ENCODE measurements around the gene BAZ1B. TPM values are rescaled to one million over a fixed set of nuclear protein-coding genes. Genes with fewer than 3 reads are reported as not detected.
"Not testable (repeated sequence)": the region's sequence is repeated elsewhere in the genome, so short reads cannot be mapped to it uniquely, and the experiment has no call there.

BAZ1B gene
- total RNA-seq, 2 experiments from 2014 or later, result 90.5 to 93.0 TPM

DNA sequence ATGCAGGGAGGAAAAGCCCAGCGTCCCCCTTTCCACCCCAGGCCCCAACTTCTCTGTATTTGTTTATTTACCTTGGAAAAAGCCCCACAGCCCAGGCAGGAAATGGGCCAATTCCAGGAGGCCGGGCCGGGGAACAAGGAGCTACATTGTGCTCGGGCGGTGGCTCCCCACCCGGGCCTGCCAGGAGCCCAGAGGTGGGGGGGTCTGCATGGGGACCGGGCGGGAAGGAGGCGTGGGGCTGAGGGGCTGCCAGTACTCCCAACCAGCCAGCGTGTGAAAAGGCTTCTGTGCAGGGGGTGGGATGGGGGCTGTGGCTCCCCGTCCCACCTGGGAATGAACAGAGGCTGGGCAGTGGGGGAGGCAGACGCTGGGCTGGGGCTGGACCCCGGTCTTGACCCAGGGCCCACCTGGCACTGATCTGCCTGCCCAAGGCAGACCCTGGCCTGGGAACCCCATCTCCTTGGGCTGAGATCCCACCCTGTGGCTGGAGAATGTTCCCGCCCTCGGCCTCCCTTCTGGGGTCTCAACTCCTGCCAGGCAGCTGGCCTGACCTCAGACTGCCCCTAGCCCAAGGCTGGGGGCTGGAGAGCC is 111.5 kb downstream of the BAZ1B start:
- ATAC-seq (ENCODE audit: low read depth); DNase-seq; H3K36me3 Mint-ChIP-seq; H3K4me3 Mint-ChIP-seq; H3K27me3 Mint-ChIP-seq; POLR2A ChIA-PET; H3K4me1 Mint-ChIP-seq; H3K9me3 Mint-ChIP-seq; H3K27ac Mint-ChIP-seq: not testable (repeated sequence)

DNA sequence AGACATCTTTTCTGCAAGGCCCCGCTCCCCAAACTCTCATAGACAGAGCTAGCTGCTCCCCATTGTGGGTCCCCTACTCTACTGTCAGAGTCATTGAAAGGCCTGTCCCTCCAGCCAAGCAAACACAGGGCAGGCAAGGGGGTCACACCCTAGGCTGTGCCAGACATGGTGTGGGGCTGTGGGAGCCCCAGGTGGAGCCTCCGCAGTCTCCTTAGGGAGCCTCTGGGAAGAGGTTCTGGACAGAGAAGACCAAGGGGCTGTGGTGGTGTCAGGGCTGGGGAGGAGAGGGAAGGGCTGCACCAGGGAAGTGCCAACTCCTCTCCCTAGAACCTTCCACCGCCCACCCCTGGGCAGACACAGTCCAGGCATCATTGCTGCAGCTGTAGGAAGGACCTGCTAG is 117.2 kb downstream of the BAZ1B start:
- H3K27me3 Mint-ChIP-seq; ATAC-seq (ENCODE audit: low read depth); H3K36me3 Mint-ChIP-seq; H3K9me3 Mint-ChIP-seq; H3K4me3 Mint-ChIP-seq; POLR2A ChIA-PET; H3K4me1 Mint-ChIP-seq; DNase-seq; H3K27ac Mint-ChIP-seq: not testable (repeated sequence)

GRCh38 chr7:73399185-73400050 is 122.7 kb downstream of the BAZ1B start:
- H3K9me3 Mint-ChIP-seq, H3K36me3 Mint-ChIP-seq, H3K4me1 Mint-ChIP-seq, H3K27me3 Mint-ChIP-seq, POLR2A ChIA-PET: not testable (repeated sequence)
- DNase-seq, result peak; percentile 74
- Mint-ChIP-seq H3K27ac (peak overlapping the region; percentile 42), H3K4me3 (peak overlapping the region; percentile 35)
- ATAC-seq (ENCODE audit: low read depth), result peak; percentile 88

DNA sequence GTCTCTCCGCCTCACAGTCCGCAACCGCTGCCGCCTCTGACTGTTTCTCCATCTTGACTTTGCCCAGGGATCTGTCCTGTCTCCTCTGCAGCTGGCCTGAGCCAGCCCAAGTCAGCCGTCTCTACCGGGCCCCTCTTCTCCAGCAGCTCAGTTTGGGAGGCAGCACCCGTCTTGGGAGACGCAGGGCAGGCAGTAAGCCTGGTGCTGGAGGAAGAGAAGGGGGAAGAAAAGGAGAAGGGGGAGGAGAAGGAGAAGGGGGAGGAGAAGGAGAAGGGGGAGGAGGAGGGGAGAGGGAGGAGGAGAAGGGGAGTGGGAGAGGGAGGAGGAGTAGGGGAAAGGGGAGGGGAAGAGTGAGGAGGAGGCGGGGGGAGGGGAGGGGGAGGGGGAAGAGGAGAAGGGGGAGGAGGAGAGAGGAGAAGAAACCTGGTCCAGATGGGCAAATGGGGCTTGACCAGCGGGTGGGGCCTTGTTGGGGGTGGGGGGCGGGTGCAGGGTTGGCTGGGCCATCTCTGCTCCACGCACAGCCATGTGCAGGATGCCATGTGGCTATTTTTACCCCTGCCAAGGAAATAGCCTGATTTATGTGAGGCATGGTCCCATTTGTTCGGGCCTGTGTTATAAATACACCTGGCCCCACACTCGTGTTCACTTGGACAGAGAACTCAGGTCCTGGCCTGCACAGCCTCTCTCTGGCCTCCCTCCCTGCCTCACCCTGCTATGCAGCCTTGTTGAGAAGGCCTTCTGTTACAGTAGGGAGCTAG is 124.4 kb downstream of the BAZ1B start:
- Mint-ChIP-seq H3K36me3 (no peaks in the 10 kb centered on the region), H3K27me3 (peaks cover 3% of the 10 kb centered on the region), H3K9me3 (peaks cover 2% of the 10 kb centered on the region), H3K4me1 (peaks cover 4% of the 10 kb centered on the region), H3K27ac (no peak overlapping the region), H3K4me3 (no peak overlapping the region)
- POLR2A ChIA-PET, result no interaction called here
- ATAC-seq (ENCODE audit: low read depth), result no peak
- no peak for DNase-seq

- Mint-ChIP-seq H3K4me3 (no peak overlapping the region), H3K36me3 (no peaks in the 10 kb centered on the region), H3K9me3 (peaks cover 2% of the 10 kb centered on the region), H3K27ac (no peak overlapping the region), H3K27me3 (peaks cover 3% of the 10 kb centered on the region), H3K4me1 (peaks cover 4% of the 10 kb centered on the region)
- POLR2A ChIA-PET, result no interaction called here
- no peak for DNase-seq
- no peak for ATAC-seq (ENCODE audit: low read depth)
These were observed 126.3 kb downstream of the BAZ1B start for GRCh38 chr7:73395538-73396503.

DNA sequence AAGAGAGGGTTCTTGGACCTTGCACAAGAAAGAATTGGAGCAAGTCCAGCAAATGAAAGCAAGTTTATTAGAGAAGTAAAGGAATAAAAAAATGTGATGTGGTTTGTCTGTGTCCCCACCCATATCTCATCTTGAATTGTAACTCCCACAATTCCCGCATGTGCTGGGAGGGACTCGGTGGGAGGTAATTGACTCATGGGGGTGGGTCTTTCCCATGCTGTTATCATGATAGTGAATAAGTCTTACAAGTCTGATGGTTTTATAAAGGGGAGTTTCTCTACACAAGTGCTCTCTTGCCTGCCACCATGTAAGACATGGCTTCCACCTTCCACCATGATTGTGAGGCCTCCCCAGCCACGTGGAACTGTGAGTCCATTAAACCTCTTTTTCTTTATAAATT is 127.7 kb downstream of the BAZ1B start:
- H3K9me3 Mint-ChIP-seq, result peaks cover 5% of the 10 kb centered on the region
- ATAC-seq (ENCODE audit: low read depth), result no peak
- no peaks in the 10 kb centered on the region for H3K36me3 Mint-ChIP-seq
- no peak overlapping the region for H3K4me3 Mint-ChIP-seq
- peaks cover 7% of the 10 kb centered on the region for H3K27me3 Mint-ChIP-seq
- peaks cover under 1% of the 10 kb centered on the region for H3K4me1 Mint-ChIP-seq
- no peak for DNase-seq
- POLR2A ChIA-PET, result no interaction called here
- no peak overlapping the region for H3K27ac Mint-ChIP-seq

DNA sequence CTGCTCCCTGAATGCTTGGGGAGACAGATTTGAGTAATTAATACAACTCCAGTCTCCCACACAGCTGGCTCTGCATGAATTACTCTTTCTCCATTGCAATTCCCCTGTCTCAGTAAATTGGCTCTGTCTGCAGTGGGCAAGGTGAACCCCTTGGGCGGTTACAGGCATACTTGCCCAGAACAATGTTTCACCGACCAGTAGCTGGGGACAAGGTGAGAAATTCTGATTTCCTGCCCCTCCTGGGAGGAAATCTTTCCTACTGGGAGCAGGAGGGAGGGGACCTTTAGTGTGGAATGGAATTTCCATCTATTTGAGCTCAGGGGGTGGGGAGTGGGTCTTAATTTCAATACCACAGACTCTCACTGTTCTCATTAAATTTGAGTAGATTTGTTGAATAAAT is 130.7 kb downstream of the BAZ1B start:
- DNase-seq (no peak), ATAC-seq (ENCODE audit: low read depth) (no peak)
- POLR2A ChIA-PET, result no interaction called here
- Mint-ChIP-seq H3K4me3 (no peak overlapping the region), H3K36me3 (peaks cover 4% of the 10 kb centered on the region), H3K27me3 (peaks cover 4% of the 10 kb centered on the region), H3K9me3 (peaks cover 14% of the 10 kb centered on the region), H3K4me1 (no peaks in the 10 kb centered on the region), H3K27ac (no peak overlapping the region)

Other genes starting within 250 kb of the BAZ1B start
- gene NSUN5, start 213.5 kb downstream of the BAZ1B start, total RNA-seq, result 10 to 100 TPM; 51.5 to 59.9 TPM
- not detected for gene TRIM50, start 194.2 kb downstream of the BAZ1B start, total RNA-seq
- gene FKBP6, start 194.1 kb downstream of the BAZ1B start, total RNA-seq, result not detected
- gene FZD9, start 88.5 kb downstream of the BAZ1B start, total RNA-seq, result under 1 TPM in 1 of 2 experiments, not detected in 1; 0.11 TPM
- gene BCL7B, start 35.4 kb upstream of the BAZ1B start, total RNA-seq, result 10 to 100 TPM; 64.1 to 71.9 TPM
- 10 to 100 TPM; 21.3 to 25.0 TPM for gene TBL2, start 56.3 kb upstream of the BAZ1B start, total RNA-seq
- not detected for gene MLXIPL, start 102.2 kb upstream of the BAZ1B start, total RNA-seq
- gene VPS37D, start 145.5 kb upstream of the BAZ1B start, total RNA-seq, result under 1 TPM; 0.45 to 0.86 TPM
- gene DNAJC30, start 161.2 kb upstream of the BAZ1B start, total RNA-seq, result 10 to 100 TPM; 10.0 to 10.7 TPM
- 10 to 100 TPM; 58.7 to 64.1 TPM for gene BUD23, start 161.3 kb upstream of the BAZ1B start, total RNA-seq
- gene STX1A, start 197.4 kb upstream of the BAZ1B start, total RNA-seq, result 1 to 10 TPM; 8.0 to 9.9 TPM
- 10 to 100 TPM; 23.4 to 24.7 TPM for gene ABHD11, start 216.5 kb upstream of the BAZ1B start, total RNA-seq
- gene CLDN3, start 248.0 kb upstream of the BAZ1B start, total RNA-seq, result not detected